SH-SY5Y (cell line): Measurements from ENCODE around the gene RIPK4.

Source experiments
- GATA2 ChIP-seq: IDR thresholded peaks from 2 replicates; pipeline ENCODE4 v1.6.1; 2011; ENCODE audit warnings: mild to moderate bottlenecking, low read depth, low read length
- GATA3 ChIP-seq: IDR thresholded peaks from 2 replicates; pipeline ENCODE4 v1.6.1; 2011; ENCODE audit warnings: low read depth, mild to moderate bottlenecking, low read length, moderate library complexity

DNA sequence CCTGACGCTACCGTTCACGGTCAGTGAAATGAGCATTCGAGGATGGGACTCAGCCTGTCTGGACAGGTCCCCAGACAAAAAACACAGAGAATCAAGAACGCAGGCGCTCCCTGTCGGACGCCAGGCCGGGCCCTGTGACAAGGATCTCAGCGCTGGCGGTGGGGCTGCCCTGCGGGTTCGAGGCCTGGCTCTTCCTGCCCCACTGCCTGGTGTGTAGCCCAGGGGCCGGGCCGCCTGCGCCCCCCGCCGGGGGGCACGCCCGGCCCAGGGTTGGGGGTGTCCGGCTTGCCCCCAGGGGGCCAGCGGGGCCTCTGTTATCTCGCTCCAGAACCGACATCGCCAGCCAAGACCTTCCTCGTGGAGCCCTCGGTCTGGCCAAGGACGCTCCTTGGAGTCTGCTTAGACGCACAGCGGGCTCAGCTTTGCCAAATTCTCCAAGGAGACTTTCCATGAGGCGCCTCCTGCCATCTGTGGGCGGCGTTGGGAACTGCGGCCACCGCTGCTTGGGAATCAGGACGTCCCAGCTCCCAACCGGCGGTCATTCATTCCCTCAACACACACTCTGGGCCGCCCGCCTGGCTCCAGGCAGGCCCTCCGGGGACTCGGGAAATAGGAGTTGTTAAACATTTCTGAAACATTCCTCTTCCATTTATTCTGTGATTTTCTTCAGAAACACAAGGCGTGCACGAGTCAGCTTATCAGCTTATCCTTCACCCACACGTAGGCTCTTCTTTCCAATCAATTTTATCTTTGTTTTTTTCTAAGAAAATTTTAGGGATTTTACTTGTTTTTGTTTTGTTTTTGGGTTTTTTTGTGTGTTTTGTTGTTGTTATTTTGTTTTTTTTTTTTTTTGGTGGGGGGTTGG, 11.3 kb upstream of the RIPK4 start:
- no peak for TF ChIP-seq GATA2
- no peak for TF ChIP-seq GATA3
